ENCODE measurements around the gene VWF. TPM values are rescaled to one million over a fixed set of nuclear protein-coding genes. Genes with fewer than 3 reads are reported as not detected.

The VWF gene
- total and polyA plus RNA-seq, 2 of the 4 experiments (the other 2 are of a cell fraction) = under 0.01 to 0.09 TPM

DNA sequence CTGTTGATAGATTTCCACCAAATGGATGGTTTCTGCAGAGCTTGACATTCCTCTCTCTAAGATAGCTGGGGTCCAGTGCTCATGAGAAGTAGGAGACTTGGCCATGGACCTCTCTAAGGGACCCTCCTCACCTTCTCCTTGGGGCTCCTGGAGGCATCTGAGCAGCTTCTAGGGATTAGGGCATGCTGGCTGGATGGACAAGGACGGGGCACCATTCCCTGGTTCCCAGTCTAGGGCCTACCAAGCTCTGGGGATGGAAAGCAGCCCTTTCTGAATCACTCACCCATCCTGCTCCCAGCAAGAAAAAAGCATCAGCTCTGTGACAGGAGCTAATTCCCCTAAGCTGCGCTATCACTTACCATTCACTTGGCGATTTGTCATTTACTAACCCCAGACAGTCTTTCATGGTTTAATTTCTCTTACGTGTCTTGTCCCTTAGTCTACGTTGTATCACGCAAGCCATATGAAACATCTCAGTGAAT is 39.5 kb downstream of the VWF start:
- Histone ChIP-seq H3K56ac (ENCODE audit: extremely low read depth, insufficient read depth, low read length) (no peak overlapping the region), H2AFZ (replicated peaks; ENCODE audit: low read length, poor library complexity) (no peak overlapping the region), H2BK15ac (ENCODE audit: low read depth, low read length) (peak overlapping the region; percentile 53; the same call in 2 of the 3 replicates), H3K18ac (ENCODE audit: low read depth, low read length) (no peak overlapping the region), H2BK20ac (ENCODE audit: low read depth, low read length) (peak overlapping the region; percentile 73), H4K8ac (ENCODE audit: low read depth in 2 of 2, low read length in 2 of 2) (peak overlapping the region in 1 of 2 experiments; percentile 55; a peak in 1 of 4 replicates), H4K20me1 (ENCODE audit: insufficient read depth, low read length) (no peaks in the 10 kb centered on the region), H2AK5ac (ENCODE audit: low read depth, low read length) (peak overlapping the region; percentile 36; the same call in 1 of the 2 replicates), H2BK5ac (ENCODE audit: low read depth, low read length, poor library complexity, severe bottlenecking) (no peak overlapping the region), H3K9me3 (ENCODE audit: control insufficient read depth, insufficient read depth, low read length) (no peaks in the 10 kb centered on the region), H3K9me1 (ENCODE audit: insufficient read depth, low read length) (peaks cover 24% of the 10 kb centered on the region), H3K4me2 (ENCODE audit: low read depth, low read length) (no peak overlapping the region), H3K4ac (ENCODE audit: low read depth, low read length) (peak overlapping the region; percentile 75), H3K4me3 (ENCODE audit: insufficient read depth, low read depth, low read length) (no peak overlapping the region), H2BK120ac (ENCODE audit: low read depth, low read length) (peak overlapping the region; percentile 21), H2AK9ac (replicated peaks; ENCODE audit: low read depth, low read length, poor library complexity) (peak overlapping the region; percentile 4), H4K5ac (ENCODE audit: low read depth, low read length) (no peak overlapping the region), H3K9ac (ENCODE audit: low read depth, low read length) (no peak overlapping the region), H3K79me1 (ENCODE audit: low read depth in 1 of 2, low read length in 2 of 2) (no peaks in the 10 kb centered on the region), H4K91ac (ENCODE audit: insufficient read depth, low read depth, low read length) (peak overlapping the region; percentile 43; the same call in 1 of the 2 replicates), H3K36me3 (ENCODE audit: control insufficient read depth, insufficient read depth, low read length) (no peaks in the 10 kb centered on the region), H3K23ac (ENCODE audit: low read depth, low read length) (no peak overlapping the region), H3K14ac (replicated peaks; ENCODE audit: low read depth, low read length) (peak overlapping the region; percentile 51; the same call in 1 of the 2 replicates), H3K27me3 (ENCODE audit: control insufficient read depth, insufficient read depth, low read length) (no peaks in the 10 kb centered on the region), H3K4me1 (ENCODE audit: control insufficient read depth, insufficient read depth, low read length) (peaks cover 24% of the 10 kb centered on the region), H3K27ac (ENCODE audit: insufficient read depth, low read length) (no peak overlapping the region)
- dilution Hi-C loops (cut with HindIII; ENCODE audit: low sequenced_read_pairs, unreplicated experiment) (no loop called here), intact Hi-C loops (cut with micrococcal nuclease) (no loop called here), in situ Hi-C loops (cut with MboI; ENCODE audit: low sequenced_read_pairs) (no loop called here)
- 100% methylated on average over 4 of the region's 6 CpGs; no CpG with 5 or more reads in 1 of the 2 experiments for WGBS, 2 experiments (ENCODE audit: extremely low coverage in 2 of 2, insufficient read length in 1 of 2)
- no peak for DNase-seq
- TF ChIP-seq, protein P1, sequence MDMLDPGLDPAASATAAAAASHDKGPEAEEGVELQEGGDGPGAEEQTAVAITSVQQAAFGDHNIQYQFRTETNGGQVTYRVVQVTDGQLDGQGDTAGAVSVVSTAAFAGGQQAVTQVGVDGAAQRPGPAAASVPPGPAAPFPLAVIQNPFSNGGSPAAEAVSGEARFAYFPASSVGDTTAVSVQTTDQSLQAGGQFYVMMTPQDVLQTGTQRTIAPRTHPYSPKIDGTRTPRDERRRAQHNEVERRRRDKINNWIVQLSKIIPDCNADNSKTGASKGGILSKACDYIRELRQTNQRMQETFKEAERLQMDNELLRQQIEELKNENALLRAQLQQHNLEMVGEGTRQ (IDR thresholded peaks at IDR 0.05; ENCODE audit: low read depth, low read length) = no peak
- TF ChIP-seq CHD1 (IDR thresholded peaks at IDR 0.05; ENCODE audit: low read depth, low read length) = no peak
- TF ChIP-seq MXI1 (IDR thresholded peaks at IDR 0.05; ENCODE audit: borderline replicate concordance, low read depth, low read length) = no peak
- TF ChIP-seq RAD21 (IDR thresholded peaks at IDR 0.05; ENCODE audit: low read length) = no peak
- no peak for TF ChIP-seq POLR2A (IDR thresholded peaks at IDR 0.05; ENCODE audit: low read depth, low read length)
- TF ChIP-seq MAZ (IDR thresholded peaks at IDR 0.05; ENCODE audit: borderline replicate concordance, low read depth, low read length) = no peak
- TF ChIP-seq CEBPB (IDR thresholded peaks at IDR 0.05; ENCODE audit: low read depth, low read length) = no peak
- TF ChIP-seq, protein P2, sequence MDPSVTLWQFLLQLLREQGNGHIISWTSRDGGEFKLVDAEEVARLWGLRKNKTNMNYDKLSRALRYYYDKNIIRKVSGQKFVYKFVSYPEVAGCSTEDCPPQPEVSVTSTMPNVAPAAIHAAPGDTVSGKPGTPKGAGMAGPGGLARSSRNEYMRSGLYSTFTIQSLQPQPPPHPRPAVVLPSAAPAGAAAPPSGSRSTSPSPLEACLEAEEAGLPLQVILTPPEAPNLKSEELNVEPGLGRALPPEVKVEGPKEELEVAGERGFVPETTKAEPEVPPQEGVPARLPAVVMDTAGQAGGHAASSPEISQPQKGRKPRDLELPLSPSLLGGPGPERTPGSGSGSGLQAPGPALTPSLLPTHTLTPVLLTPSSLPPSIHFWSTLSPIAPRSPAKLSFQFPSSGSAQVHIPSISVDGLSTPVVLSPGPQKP (IDR thresholded peaks at IDR 0.05; ENCODE audit: borderline replicate concordance, low read depth, low read length) = no peak
- TF ChIP-seq SMC3 (IDR thresholded peaks at IDR 0.05; ENCODE audit: low read depth, low read length) = no peak
- BruUV-seq (replicated peaks) = no TSS peak
- ChIA-PET POLR2A (ENCODE audit: unreplicated experiment) (no interaction called here), CTCF (interaction anchor here (0.8 to 1.2 kb wide), 5 partner anchors 8 to 200 kb away, joined by 3 to 6 read pairs (median 4); no protein-coding TSS in a partner anchor)
- no peak for ATAC-seq (ENCODE audit: low read depth)

Measured in IMR-90 (cell line).